ENCODE results near the gene ANKRD6. TPM values are rescaled to one million over a fixed set of nuclear protein-coding genes. Genes with fewer than 3 reads are reported as not detected.

The ANKRD6 gene
- total RNA-seq, 1 donor from 2014 or later = 13.3 TPM

GRCh38 chr6:89655122-89655521 is 222.2 kb downstream of the ANKRD6 start:
- Histone ChIP-seq H3K36me3 (peaks cover 0 to 74% of the 10 kb centered on the region in 2 donors), H3K27me3 (no peaks in the 10 kb centered on the region)
- intact Hi-C loops (cut with DNase I) = no loop called here

GRCh38 chr6:89657445-89658158 is 224.7 kb downstream of the ANKRD6 start:
- H3K36me3 ChIP-seq = peaks cover 0 to 82% of the 10 kb centered on the region in 2 donors
- H3K4me3 ChIP-seq = no peak overlapping the region
- TF ChIP-seq POLR2A (IDR thresholded peaks at IDR 0.05) (no peak), CTCF (IDR thresholded peaks at IDR 0.05) (no peak), POLR2AphosphoS5 (IDR thresholded peaks at IDR 0.05; ENCODE audit: insufficient read depth in 1 of 2, low read depth in 1 of 2) (no peak)
- H3K4me1 ChIP-seq = no peaks in the 10 kb centered on the region
- no peak overlapping the region for H3K27ac ChIP-seq
- H3K9me3 ChIP-seq = no peaks in the 10 kb centered on the region
- no peaks in the 10 kb centered on the region for H3K27me3 ChIP-seq
- no peak for DNase-seq (ENCODE audit: extremely low spot score in 2 of 2)
- intact Hi-C loops (cut with DNase I) = no loop called here

More at GRCh38 chr6:89655122-89655521, 222.2 kb downstream of the ANKRD6 start:
- Histone ChIP-seq H3K4me1 (no peaks in the 10 kb centered on the region), H3K4me3 (no peak overlapping the region), H3K9me3 (no peaks in the 10 kb centered on the region), H3K27ac (no peak overlapping the region)
- TF ChIP-seq CTCF (IDR thresholded peaks at IDR 0.05) (no peak), POLR2A (IDR thresholded peaks at IDR 0.05) (no peak), POLR2AphosphoS5 (IDR thresholded peaks at IDR 0.05; ENCODE audit: insufficient read depth in 1 of 2, low read depth in 1 of 2) (no peak)
- no peak for DNase-seq (ENCODE audit: extremely low spot score in 2 of 2)

- Histone ChIP-seq H3K4me3 (no peak overlapping the region), H3K36me3 (peaks cover 0 to 75% of the 10 kb centered on the region in 2 donors), H3K9me3 (no peaks in the 10 kb centered on the region), H3K27ac (no peak overlapping the region), H3K27me3 (no peaks in the 10 kb centered on the region), H3K4me1 (no peaks in the 10 kb centered on the region)
- TF ChIP-seq CTCF (IDR thresholded peaks at IDR 0.05) = no peak
- no peak for TF ChIP-seq POLR2A (IDR thresholded peaks at IDR 0.05)
- no peak for TF ChIP-seq POLR2AphosphoS5 (IDR thresholded peaks at IDR 0.05; ENCODE audit: insufficient read depth in 1 of 2, low read depth in 1 of 2)
- no peak for DNase-seq (ENCODE audit: extremely low spot score in 2 of 2)
- intact Hi-C loops (cut with DNase I) = no loop called here
These were observed 228.0 kb downstream of the ANKRD6 start for GRCh38 chr6:89660981-89661380.

- no peak for TF ChIP-seq POLR2AphosphoS5 (IDR thresholded peaks at IDR 0.05; ENCODE audit: insufficient read depth in 1 of 2, low read depth in 1 of 2)
- TF ChIP-seq POLR2A (IDR thresholded peaks at IDR 0.05) = no peak
- Histone ChIP-seq H3K36me3 (peaks cover 0 to 69% of the 10 kb centered on the region in 2 donors), H3K4me3 (no peak overlapping the region), H3K27ac (no peak overlapping the region), H3K9me3 (no peaks in the 10 kb centered on the region), H3K4me1 (no peaks in the 10 kb centered on the region), H3K27me3 (no peaks in the 10 kb centered on the region)
- no peak for DNase-seq (ENCODE audit: extremely low spot score in 2 of 2)
- intact Hi-C loops (cut with DNase I) = no loop called here
These were observed 228.6 kb downstream of the ANKRD6 start for GRCh38 chr6:89661559-89661958.

GRCh38 chr6:89662659-89663223 is 229.8 kb downstream of the ANKRD6 start:
- Histone ChIP-seq H3K9me3 (no peaks in the 10 kb centered on the region), H3K27me3 (no peaks in the 10 kb centered on the region), H3K4me3 (no peak overlapping the region), H3K36me3 (peaks cover 0 to 62% of the 10 kb centered on the region in 2 donors), H3K4me1 (no peaks in the 10 kb centered on the region), H3K27ac (no peak overlapping the region)
- intact Hi-C loops (cut with DNase I) = no loop called here
- TF ChIP-seq POLR2AphosphoS5 (IDR thresholded peaks at IDR 0.05; ENCODE audit: insufficient read depth in 1 of 2, low read depth in 1 of 2) (no peak), CTCF (IDR thresholded peaks at IDR 0.05) (no peak), POLR2A (IDR thresholded peaks at IDR 0.05) (no peak)
- DNase-seq (ENCODE audit: extremely low spot score in 2 of 2) = no peak

Measured in vagina (tissue), 2 donors.